Vagina (tissue), 2 donors: ENCODE data around the gene IGFL3.

Experiments
- POLR2AphosphoS5 ChIP-seq, 2 donors: sonication (generic); formaldehyde crosslinking; IDR thresholded peaks; one replicate each; pipeline ENCODE4 v1.9.0; 2017; ENCODE audit warnings: antibody characterized with exemption in 2 of 2, mild to moderate bottlenecking in 2 of 2, low read depth in 1 of 2; ENCODE audit not compliant: insufficient read depth in 1 of 2
- TF ChIP-seq, protein P1 (sequence below), 3 experiments: fragments of 450-650 bp in 2 of 3; fragments of 200-600 bp in 1 of 3; sonication (generic) in 1 of 3; IDR thresholded peaks; one replicate each; pipeline ENCODE4 v1.5.1; 2017 to 2019; ENCODE audit warnings: antibody characterized with exemption in 3 of 3, mild to moderate bottlenecking in 2 of 3, moderate library complexity in 2 of 3

DNA sequence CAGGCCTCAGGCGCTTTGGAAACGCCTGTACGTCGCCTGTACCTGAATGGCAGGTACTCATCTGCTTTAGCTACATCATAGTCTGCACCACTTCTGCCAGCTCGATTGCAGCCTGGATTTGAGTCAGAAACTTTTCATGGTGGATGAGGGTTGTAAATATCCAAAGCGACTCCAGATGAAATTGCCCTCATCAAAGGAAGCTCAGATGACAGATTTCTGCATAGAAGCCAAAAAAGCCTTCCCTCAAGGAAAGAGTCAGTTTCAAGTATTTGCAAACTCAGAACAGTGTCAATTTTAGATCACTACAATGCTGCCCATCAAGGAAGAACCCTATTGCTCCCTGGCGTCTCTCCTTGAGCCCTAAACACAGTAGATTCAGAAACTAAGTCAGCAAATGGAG, 44.9 kb downstream of the IGFL3 start:
- TF ChIP-seq, protein P1, sequence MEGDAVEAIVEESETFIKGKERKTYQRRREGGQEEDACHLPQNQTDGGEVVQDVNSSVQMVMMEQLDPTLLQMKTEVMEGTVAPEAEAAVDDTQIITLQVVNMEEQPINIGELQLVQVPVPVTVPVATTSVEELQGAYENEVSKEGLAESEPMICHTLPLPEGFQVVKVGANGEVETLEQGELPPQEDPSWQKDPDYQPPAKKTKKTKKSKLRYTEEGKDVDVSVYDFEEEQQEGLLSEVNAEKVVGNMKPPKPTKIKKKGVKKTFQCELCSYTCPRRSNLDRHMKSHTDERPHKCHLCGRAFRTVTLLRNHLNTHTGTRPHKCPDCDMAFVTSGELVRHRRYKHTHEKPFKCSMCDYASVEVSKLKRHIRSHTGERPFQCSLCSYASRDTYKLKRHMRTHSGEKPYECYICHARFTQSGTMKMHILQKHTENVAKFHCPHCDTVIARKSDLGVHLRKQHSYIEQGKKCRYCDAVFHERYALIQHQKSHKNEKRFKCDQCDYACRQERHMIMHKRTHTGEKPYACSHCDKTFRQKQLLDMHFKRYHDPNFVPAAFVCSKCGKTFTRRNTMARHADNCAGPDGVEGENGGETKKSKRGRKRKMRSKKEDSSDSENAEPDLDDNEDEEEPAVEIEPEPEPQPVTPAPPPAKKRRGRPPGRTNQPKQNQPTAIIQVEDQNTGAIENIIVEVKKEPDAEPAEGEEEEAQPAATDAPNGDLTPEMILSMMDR (IDR thresholded peaks at IDR 0.05): no peak
- TF ChIP-seq POLR2AphosphoS5 (IDR thresholded peaks at IDR 0.05; ENCODE audit: insufficient read depth in 1 of 2, low read depth in 1 of 2): no peak
